Measurements from ENCODE around the gene ENGASE. TPM values are rescaled to one million over a fixed set of nuclear protein-coding genes. Genes with fewer than 3 reads are reported as not detected.
"Not testable (repeated sequence)": the region's sequence is repeated elsewhere in the genome, so short reads cannot be mapped to it uniquely, and the experiment has no call there.

ENGASE gene
- polyA plus RNA-seq, 4 donors = 9.6 to 28.7 (median 21.2) TPM

DNA sequence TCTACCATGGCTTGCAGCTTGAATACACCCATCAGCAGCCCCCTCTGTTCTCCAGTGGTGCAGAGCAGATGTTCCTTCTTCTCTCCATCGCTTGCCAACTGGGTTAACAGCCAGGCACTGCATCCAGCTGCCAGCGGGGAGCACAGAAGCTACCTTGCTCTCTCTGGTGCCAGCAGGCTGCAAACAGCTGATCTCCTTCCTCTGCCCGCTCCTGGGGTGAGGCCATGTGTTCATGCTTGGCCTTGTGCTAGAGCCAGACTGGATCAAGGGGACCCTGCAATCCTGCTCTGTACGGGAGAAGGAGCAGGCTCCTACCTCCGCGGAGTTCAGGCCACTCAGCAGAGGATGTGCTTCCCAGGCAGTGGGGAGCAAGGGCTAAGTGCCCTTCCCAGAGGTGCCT, 24.1 kb upstream of the ENGASE start:
- DNase-seq (ENCODE audit: low read depth in 4 of 4, low spot score in 3 of 4) = no peak

DNA sequence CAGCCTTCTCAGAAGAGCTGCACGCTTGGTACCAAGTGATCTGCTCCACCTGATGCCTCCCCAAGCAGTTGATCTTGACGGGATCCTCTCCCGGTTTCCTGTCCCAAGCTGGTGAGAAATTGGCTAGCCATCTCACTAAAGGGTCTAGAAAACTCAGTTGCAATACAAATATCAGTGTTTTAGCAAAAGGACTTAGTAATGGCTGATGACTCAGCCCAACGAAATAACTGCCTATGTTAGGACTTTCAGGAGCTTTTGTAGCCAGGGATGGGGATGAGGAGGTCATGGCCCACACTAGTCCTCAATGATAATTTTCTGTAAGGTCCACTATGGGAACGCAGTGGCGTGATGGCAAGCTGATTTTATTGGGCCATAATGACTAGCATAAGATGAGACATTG, 23.3 kb upstream of the ENGASE start:
- no peak for DNase-seq (ENCODE audit: low read depth in 4 of 4, low spot score in 3 of 4)

DNA sequence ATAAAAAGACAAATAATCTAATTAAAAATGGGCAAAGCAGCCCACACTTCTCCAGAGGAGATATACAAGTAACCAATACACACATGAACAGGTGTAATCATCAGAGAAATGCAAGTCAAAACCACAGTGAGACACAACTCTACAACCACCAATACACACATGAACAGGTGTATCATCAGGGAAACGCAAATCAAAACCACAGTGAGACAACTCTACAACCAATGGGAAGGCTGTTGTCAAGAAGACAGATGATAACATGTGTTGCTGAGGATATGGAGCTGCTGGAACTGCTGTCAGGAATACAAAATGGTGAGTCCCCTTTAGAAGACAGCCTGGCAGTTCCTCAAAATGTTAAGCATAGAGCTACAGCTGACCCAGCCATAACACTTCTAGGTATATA, 22.5 kb upstream of the ENGASE start:
- no peak for DNase-seq (ENCODE audit: low read depth in 4 of 4, low spot score in 3 of 4)

DNA sequence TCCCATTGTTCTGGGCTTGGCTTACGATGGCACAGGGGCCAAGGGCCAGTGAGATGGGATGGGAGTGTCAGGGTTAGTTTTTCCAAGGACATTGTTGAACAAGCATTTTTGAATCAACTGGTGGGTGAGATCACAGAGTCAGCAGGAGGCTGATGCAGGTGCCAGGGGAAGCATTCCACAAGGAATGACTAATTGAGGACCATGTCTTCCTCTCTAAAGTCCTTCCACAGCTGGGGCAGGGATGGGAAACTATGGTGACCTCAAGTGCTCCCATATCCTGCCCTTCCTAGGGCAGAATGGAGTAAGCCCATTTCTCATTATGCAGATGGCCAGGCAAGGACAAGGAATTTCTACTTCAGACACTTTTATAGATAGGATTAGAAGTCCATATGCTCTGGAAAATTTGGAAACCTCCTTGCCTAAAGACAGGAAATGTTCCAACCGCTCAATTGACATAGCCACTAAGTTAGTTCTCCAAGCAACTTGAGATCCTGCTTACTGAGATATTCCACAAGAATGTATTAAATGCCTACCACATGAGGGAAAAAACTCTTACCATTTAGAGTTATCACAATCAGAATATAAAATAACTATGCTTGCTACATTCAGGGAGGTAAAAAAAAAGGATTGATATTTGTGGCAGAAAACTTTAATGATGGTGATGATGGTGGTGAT, 21.2 kb upstream of the ENGASE start:
- DNase-seq (ENCODE audit: low read depth in 4 of 4, low spot score in 3 of 4) = no peak

DNA sequence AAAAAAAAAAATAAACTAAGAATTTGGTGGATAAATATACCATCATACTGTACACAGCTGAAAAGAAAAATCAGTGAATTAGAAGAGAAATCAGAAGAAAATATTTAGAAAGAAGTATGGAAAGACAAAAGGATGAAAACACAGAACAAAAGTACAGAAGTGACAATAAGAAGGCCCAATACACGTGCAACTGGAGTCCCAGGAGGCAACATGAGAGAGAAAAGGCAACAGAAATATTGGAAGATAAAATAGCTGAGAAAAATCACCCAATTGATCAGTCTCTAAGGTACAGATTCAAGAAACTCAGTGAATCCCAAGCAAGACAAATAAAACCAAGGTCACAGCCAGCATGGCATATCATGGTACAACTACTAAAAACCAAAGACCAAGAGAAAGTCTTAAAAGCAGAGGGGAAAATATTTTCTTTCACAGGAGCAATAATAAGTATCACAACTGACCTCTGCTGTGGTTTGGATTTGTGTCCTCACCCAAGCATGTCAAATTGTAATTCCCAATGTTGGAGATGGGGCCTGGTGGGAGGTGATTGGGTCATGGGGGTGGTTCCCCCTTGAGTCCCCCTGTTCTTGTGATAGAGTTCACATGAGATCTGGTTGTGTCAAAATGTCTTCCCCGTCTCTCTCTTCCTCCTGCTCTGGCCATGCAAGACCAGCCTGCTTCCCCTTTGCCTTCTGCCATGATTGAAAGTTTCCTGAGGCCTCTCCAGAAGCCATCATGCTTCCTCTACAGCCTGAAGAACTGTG, 20.2 kb upstream of the ENGASE start:
- DNase-seq (ENCODE audit: low read depth in 4 of 4, low spot score in 3 of 4) = no peak

DNA sequence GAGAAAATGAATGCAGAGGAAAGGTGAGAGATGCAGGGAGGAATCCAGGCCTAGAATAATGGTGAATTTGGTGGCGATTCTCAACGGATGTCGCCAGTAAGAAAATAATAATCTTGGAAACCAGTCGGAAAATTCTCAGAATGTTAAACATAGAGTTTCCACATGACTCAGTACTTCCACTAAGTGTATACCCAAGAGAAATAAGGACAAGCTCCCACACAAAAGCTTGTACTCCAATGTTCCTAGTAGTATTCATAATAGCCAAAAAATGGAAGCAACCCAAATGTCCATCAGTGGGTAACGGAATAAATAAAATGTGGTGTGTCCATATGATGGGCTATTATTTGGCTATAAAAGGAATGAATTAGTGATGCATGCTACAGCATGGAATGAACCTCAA, 19.4 kb upstream of the ENGASE start:
- DNase-seq (ENCODE audit: low read depth in 4 of 4, low spot score in 3 of 4) = no peak

DNA sequence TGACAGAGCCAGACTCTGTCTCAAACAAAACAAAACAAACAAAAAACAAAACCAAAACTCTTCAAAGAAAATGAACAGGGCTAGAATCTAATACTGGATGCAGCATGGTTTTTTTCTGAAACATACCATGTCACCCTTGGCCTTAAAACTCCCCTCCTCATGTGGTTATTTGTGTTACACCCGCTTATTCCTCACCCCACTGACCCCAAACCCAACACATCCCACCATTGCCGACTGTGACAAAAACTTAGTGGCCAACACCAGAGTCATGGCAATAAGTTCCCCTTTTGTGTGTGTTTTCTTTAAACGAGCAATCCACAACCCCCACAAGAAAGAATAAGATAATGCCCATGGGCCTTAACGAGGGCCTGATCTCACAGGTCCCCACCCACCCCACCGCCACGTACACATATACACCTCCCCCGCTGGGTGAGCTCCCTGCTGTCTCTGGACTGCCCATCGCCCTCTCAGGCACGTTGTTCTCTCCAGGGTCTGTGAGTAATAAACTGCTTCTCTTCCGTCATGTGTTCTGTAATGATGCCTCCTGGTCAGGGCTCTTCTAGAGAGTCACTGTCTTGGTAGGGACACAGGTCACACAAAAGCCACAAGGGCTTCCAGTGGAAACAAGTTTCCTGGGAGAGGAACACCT, 16.8 kb upstream of the ENGASE start:
- DNase-seq (ENCODE audit: low read depth in 4 of 4, low spot score in 3 of 4) = no peak

DNA sequence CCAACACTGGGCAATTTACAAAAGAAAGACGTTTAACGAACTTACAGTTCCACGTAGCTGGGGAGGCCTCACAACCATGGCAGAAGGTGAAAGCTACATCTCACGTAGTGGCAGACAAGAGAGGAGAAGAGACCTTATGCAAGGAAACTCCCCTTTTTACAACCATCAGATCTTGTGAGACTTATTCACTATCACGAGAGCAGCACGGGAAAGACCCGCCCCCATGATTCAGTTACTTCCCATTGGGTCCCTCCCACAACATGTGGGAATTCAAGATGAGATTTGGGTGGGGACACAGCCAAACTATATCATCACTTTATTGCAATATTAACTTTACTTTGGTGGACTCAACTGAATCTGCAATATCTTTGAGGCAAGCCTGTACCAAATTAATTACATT, 11.9 kb upstream of the ENGASE start:
- no peak for DNase-seq (ENCODE audit: low read depth in 4 of 4, low spot score in 3 of 4)

DNA sequence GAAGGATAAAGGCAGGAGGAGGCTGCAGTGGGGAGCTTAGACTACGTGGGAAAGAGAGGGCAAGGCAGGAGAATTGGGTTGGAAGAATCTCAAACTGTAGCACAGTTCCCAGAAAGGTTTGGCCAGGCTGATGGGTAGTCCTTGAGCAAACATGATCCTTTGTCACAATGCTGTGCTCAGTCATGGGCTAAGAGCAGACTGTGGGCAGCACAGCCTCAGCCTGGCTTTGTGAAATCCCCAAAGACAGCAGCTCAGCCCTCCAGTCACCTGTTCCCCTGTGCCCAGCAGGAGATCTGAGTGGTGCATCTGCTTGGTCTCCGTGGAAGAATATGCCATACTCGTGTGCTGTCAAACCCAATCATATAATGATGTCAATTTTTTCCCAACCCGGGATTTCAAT, 10.6 kb upstream of the ENGASE start:
- DNase-seq (ENCODE audit: low read depth in 4 of 4, low spot score in 3 of 4) = no peak

DNA sequence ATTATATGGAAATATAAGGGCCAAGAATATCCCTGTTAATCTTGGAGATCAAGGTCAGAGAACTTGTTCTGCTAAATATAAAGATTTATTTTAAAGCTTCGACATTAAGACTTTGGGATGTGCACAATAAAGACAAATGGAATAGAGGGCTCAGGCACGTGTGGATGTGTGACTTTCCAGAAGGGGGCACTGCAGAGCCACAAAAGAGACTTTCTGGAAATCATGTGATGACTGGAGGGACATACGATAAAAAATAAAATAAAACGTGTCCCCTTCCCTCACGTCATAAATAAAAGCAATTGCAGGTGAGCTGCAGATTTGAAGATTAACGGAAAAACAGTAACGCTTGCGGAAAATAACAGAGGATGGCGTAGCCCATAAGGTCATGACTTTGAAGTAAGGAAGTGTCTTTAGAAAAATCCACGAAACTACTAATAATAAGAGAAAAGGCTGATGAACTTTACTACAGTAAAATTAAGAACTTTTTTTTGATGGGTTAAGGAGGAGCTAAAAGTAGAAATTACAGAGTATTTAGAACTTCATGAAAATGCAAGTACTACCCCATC, 9.4 kb upstream of the ENGASE start:
- no peak for DNase-seq (ENCODE audit: low read depth in 4 of 4, low spot score in 3 of 4)

DNA sequence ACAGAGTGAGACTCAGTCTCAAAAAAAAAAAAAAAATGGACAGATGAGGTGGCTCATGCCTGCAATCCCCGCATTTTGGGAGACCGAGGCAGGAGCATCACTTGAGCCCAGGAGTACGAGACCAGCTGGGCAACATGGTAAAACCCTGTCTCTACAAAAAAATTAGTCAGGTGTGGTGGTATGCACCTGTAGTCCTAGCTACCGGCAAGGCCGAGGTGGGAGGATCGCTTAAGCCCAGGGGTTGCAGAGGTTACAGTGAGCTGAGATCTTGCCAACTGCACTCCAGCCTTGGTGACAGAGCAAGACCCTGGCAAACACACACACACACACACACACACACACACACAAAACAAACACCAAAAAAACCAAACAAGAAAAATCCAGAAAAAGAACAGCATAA, 7.7 kb upstream of the ENGASE start:
- no peak for DNase-seq (ENCODE audit: low read depth in 4 of 4, low spot score in 3 of 4)

DNA sequence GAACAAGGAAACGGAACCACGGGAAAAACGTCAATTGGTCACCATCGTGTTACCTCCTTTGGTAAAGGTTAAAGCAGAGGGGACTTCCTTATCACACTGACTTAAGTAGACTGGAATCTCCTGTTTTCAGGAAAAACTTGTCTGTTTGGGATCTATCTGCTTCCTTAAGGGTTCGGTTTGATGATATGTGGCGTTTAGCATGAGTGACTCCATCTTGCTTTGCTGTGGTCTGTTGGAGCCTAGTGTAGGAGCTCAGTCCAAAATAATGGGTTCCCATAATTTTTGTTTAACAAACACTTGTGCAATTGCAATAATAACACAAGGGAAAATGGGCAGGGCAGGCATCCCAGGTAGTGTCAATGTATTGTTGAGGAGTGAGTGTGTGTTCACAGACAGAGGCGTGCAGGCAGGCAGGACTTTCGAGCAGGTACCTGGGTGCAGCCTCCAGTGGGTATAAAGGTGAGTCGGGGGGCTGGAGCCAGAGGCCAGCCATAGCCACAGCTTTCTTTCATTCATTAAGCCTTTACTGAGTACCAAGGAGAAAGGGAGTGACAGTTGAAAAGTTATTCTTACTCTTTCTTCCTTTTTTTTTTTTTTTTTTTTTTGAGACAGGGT, 4.3 kb upstream of the ENGASE start:
- no peak for DNase-seq (ENCODE audit: low read depth in 4 of 4, low spot score in 3 of 4)

DNA sequence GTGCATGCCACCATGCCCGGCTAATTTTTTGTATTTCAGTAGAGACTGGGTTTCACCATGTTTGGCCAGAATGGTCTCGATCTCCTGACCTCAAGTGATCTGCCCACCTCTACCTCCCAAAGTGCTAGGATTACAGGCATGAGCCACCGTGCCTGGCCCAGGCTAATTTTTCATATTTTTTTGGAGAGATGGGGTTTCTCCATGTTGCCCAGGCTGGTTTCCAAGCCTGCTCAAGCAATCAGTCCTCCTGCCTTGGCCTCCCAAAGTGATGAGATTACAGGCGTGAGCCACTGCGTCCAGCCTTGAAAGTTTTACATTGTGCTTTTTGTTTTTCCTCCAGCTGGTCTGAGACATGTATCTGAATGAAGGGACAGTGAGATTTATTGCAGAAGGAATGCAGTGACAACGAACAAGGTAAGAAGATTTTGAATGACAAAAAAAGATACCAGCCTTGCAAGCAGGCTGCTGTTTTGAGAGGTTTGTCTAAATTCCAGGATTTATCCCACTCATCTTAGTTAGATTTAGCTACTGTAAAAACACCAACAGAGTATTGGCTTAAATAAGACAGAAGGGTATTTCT, 3.4 kb upstream of the ENGASE start:
- DNase-seq (ENCODE audit: low read depth in 4 of 4, low spot score in 3 of 4) = no peak

DNA sequence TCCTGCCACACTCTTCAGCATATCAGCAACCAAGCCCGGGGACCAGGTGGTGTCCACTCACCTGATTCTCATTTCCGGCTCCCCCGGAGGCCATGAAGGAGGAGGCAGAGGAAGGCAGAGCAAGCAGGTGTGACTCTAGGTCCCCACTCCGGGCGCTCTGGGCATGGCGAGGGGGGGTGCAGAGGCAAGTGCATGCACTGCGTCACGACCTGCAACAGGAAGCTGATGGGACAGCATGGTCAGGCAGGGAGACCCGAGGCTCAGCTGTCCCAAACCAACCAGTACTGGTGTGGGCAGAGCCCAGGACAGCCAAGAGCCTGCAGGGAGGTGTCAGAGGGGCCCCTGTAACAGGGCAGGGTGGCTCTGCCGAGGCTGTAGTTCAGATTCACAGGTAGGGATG, 2.1 kb upstream of the ENGASE start:
- DNase-seq (ENCODE audit: low read depth in 4 of 4, low spot score in 3 of 4) = no peak

DNA sequence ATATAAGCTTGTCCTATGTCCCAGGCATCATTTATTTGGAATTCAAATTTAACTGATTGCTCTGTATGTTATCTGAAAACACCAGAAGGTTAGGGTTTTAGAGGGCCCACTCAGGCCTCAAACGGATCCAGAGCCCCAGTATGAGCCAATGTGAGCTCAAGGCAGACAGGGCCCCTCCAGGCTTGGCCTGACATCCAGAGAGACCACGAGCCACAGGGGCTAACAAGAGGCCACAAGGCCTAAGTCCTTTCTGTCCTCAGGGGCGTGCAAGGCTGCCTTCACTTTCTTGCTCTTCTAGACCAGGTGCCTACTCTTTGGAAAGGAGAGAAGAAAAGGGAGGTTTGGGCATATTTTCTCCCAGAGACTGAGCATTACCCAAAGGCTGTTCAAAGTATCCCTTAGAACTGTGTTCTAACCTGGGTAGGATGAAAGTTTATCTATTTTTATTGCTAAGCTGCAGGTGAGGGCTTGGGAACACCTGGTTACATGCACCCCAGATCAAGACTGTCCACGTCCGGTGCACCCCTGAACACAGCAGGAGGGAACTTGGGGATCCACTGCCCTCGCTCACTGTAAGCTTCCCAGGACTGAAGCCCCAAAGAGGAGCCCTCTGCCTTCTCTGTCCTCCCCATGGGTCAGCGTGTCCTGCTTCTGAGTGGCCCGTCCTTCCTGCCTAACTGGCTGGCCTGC, 1.5 kb upstream of the ENGASE start:
- DNase-seq (ENCODE audit: low read depth in 4 of 4, low spot score in 3 of 4) = no peak

DNA sequence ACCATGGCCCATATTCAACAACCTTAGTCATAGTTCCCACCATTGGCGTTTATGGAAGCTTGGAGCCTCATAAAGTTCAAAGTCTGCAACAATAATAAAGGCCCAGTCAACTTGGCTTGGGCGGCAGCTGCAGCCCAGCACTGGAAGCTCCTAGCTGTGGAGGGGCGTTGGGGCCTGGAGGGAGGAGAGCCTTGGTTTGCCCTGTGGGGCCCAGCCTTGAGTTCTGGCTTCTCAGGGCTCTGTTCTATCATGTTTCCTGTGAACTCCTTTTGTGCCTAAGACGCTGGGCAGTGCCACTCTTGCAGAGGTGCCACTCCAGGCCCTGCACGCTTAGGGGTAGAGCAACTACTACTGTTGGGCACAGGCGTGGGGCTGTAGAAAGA, 927 bp upstream of the ENGASE start:
- DNase-seq (ENCODE audit: low read depth in 4 of 4, low spot score in 3 of 4) = no peak

DNA sequence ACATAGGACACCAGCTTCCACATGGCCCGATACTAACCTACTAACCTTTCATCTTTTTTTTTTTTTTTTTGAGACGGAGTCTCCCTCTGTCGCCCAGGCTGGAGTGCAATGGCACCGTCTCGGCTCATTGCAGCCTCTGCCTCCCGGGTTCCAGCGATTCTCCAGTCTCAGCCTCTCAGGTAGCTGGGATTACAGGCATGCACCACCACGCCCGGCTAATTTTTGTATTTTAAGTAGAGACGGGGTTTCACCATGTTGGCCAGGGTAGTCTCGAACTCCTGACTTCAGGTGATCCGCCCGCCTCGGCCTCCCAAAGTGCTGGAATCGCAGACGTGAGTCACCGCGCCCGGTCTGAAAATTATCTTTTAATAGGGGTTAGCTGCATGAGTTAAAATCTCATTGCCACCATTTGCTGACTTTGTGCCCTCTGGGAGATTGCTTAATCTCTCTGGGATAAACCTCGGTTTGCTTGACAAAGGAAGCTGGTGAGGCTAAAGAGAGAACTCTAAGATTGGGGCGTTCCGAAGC, 439 bp upstream of the ENGASE start:
- not testable (repeated sequence) for DNase-seq (ENCODE audit: low read depth in 4 of 4, low spot score in 3 of 4)

DNA sequence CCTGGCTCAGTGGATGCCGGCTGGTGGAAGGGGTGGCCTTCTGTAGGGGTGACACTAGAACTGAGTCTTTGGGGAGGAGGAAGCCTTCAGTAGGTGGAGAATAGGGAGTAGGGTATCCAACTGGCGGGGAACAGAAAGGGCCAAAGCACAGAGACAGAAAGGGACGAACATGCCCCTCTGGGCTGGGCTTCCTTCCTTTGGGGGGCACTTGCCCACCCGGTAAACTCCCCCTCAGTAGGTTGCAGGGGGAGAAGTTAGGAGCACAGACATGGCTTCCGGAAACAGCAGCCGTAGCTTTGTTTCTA, 774 bp downstream of the ENGASE start:
- no peak for DNase-seq (ENCODE audit: low read depth in 4 of 4, low spot score in 3 of 4)

DNA sequence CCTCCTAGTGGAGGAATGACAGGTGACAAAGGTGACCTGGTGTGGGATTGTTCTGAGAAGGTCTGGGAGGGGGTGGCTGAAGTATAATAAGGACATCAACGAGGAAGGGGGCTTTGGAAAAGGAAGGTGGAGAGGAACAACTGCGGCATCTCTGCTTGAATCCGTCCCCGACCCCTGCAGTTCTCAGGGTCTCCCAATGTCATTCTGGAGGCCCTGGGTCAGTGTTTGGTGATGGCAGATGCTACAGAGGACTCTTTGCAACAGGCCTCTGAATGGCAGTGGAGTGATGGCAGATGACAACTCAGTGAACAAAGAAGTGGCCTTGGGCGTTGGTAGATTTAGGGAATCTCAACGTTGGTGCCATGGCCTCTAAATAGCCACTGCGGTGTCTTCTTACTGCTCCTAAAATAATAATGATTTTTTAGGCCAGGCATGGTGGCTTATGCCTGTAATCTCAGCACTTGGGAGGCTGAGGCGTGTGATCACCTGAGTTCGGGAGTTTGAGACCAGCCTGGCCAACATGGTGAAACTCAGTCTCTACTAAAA, 1.3 kb downstream of the ENGASE start:
- no peak for DNase-seq (ENCODE audit: low read depth in 4 of 4, low spot score in 3 of 4)

DNA sequence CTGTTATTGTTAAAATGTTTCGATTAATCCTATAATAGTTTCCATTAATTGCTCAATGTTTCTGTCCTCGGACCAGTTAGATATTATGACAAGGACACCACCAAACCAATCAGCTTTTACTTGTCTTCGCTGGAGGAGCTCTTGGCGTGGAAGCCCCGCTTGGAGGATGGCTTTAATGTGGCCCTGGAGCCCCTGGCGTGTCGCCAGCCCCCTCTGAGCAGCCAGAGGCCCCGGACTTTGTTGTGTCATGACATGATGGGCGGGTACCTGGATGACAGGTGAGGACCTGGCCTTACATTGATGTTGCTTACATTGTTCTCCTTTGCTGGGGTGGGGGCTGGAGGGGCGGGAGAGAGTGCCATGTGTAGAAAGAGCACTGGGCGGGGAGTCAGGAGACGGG, 3.0 kb downstream of the ENGASE start:
- no peak for DNase-seq (ENCODE audit: low read depth in 4 of 4, low spot score in 3 of 4)

All from right renal pelvis (tissue), 4 donors.